GM18499 (cell line): ENCODE data around the gene UROC1.
A peak's percentile ranks its signal among the peaks of the same experiment; 100 is the strongest.

Experiments
- ATAC-seq: cut with Tn5 transposase; IDR thresholded peaks from one replicate; pipeline ENCODE4 v1.9.1; 2021; ENCODE audit warnings: moderate number of reproducible peaks; ENCODE audit not compliant: insufficient read depth, unreplicated experiment

The UROC1 gene

GRCh38 chr3:126484148-126484547 is 33.4 kb downstream of the UROC1 start:
- ATAC-seq, result no peak

GRCh38 chr3:126483321-126483761 is 34.2 kb downstream of the UROC1 start:
- no peak for ATAC-seq

GRCh38 chr3:126482503-126483255 is 34.9 kb downstream of the UROC1 start:
- ATAC-seq, result no peak

- no peak for ATAC-seq
Measured at GRCh38 chr3:126481808-126482502, 35.6 kb downstream of the UROC1 start.

- no peak for ATAC-seq
Measured at GRCh38 chr3:126480861-126481260, 36.7 kb downstream of the UROC1 start.

- ATAC-seq, result no peak
Measured at GRCh38 chr3:126480206-126480605, 37.4 kb downstream of the UROC1 start.

- no peak for ATAC-seq
Measured at GRCh38 chr3:126479642-126480041, 37.9 kb downstream of the UROC1 start.

GRCh38 chr3:126478581-126479310 is 38.8 kb downstream of the UROC1 start:
- ATAC-seq, result no peak

- ATAC-seq, result no peak
Measured at GRCh38 chr3:126477061-126477380, 40.6 kb downstream of the UROC1 start.

GRCh38 chr3:126476166-126477060 is 41.2 kb downstream of the UROC1 start:
- ATAC-seq, result no peak

- ATAC-seq, result peak; percentile 40
Measured at GRCh38 chr3:126475413-126476114, 42.0 kb downstream of the UROC1 start, which contains the start of gene ZXDC. ZXDC (minus strand) TSS chr3:126475891; CDS start chr3:126475865, 26 bp downstream.

GRCh38 chr3:126474498-126475412 is 42.8 kb downstream of the UROC1 start:
- peak; percentile 21 for ATAC-seq

- ATAC-seq, result no peak
Measured at GRCh38 chr3:126473292-126474168, 44.0 kb downstream of the UROC1 start.

- ATAC-seq, result no peak
Measured at GRCh38 chr3:126472277-126473006, 45.1 kb downstream of the UROC1 start.

GRCh38 chr3:126469479-126469878 is 48.1 kb downstream of the UROC1 start:
- ATAC-seq, result no peak

- no peak for ATAC-seq
Measured at GRCh38 chr3:126468028-126468891, 49.3 kb downstream of the UROC1 start.
